Gastrocnemius medialis (tissue), 4 donors: ENCODE measurements around the gene ASF1B. TPM values are rescaled to one million over a fixed set of nuclear protein-coding genes. Genes with fewer than 3 reads are reported as not detected.

Experiments used
- ATAC-seq, 2 donors: fragments of 150-250 bp; one replicate each; pipeline ENCODE4 v1.9.1; 2016
- DNase-seq, 2 donors: peaks; one replicate each; pipeline ENCODE4 v3.0.0-alpha.2; 2019
- H3K27ac ChIP-seq, 4 donors: fragments of 200-600 bp; sonication (generic); 1 replicate in 1 of 4; 2 replicates in 3 of 4; pipeline ENCODE4 v1.5.1; 2016 to 2018; ENCODE audit warnings: mild to moderate bottlenecking in 2 of 4, moderate library complexity in 1 of 4
- H3K27me3 ChIP-seq, 3 donors: fragments of 200-600 bp; sonication (generic) in 2 of 3; 1 replicate in 1 of 3; 2 replicates in 2 of 3; pipeline versions ENCODE4 v1.5.1 to v1.6.0; 2016 to 2019; ENCODE audit warnings: mild to moderate bottlenecking in 1 of 3, moderate library complexity in 1 of 3
- H3K36me3 ChIP-seq, 2 donors: fragments of 200-600 bp; sonication (generic) in 1 of 2; one replicate each; pipeline ENCODE4 v1.5.1; 2017 to 2018
- H3K4me1 ChIP-seq, 2 donors: fragments of 200-600 bp; sonication (generic) in 1 of 2; one replicate each; pipeline ENCODE4 v1.5.1; 2016 to 2017; ENCODE audit warnings: mild to moderate bottlenecking in 2 of 2
- H3K4me3 ChIP-seq, 4 donors: fragments of 200-600 bp; sonication (generic) in 3 of 4; 1 replicate in 1 of 4; 2 replicates in 3 of 4; pipeline ENCODE4 v1.5.1; 2016 to 2019; ENCODE audit warnings: mild to moderate bottlenecking in 2 of 4
- H3K9me3 ChIP-seq, 3 donors: fragments of 200-600 bp; sonication (generic) in 2 of 3; 1 replicate in 1 of 3; 2 replicates in 2 of 3; pipeline ENCODE4 v1.5.1; 2016 to 2019
- POLR2A ChIP-seq, 2 donors: fragments of 450-650 bp; IDR thresholded peaks; one replicate each; pipeline ENCODE4 v1.6.1; 2017; ENCODE audit warnings: antibody characterized with exemption in 2 of 2, mild to moderate bottlenecking in 2 of 2, moderate library complexity in 2 of 2
- in situ Hi-C, 4 donors: fragments of 200-750 bp; cut with MboI; loops; one replicate each; pipeline versions ENCODE4 v1.15.0 to v1.8.0; 2017; ENCODE audit warnings: low sequenced_read_pairs in 4 of 4
- intact Hi-C: fragments of 100-400 bp; cut with DNase I; formaldehyde crosslinking; loops from one replicate; pipeline ENCODE4 v1.15.1; 2023; ENCODE audit warnings: low total_unique reads
- total RNA-seq, 4 donors: library from RNA; depleted of rRNA; stranded (reverse); fragments of >200 nt; gene quantifications; one replicate each; pipeline versions ENCODE4 v1.1.0 to v1.2.3, GENCODE V29; 2016
- TF ChIP-seq, protein P1 (sequence below), 5 experiments: fragments of 450-650 bp in 3 of 5; fragments of 200-600 bp in 2 of 5; sonication (generic) in 2 of 5; IDR thresholded peaks in 4 of 5; conservative IDR thresholded peaks in 1 of 5; 1 replicate in 4 of 5; 2 replicates in 1 of 5; pipeline ENCODE4 v1.5.1; 2016 to 2019; ENCODE audit warnings: antibody characterized with exemption in 5 of 5, mild to moderate bottlenecking in 3 of 5, moderate library complexity in 3 of 5

The ASF1B gene
- total RNA-seq, 4 donors from 2014 or later: 1.2 to 4.1 (median 1.5) TPM; not detected in 1

DNA sequence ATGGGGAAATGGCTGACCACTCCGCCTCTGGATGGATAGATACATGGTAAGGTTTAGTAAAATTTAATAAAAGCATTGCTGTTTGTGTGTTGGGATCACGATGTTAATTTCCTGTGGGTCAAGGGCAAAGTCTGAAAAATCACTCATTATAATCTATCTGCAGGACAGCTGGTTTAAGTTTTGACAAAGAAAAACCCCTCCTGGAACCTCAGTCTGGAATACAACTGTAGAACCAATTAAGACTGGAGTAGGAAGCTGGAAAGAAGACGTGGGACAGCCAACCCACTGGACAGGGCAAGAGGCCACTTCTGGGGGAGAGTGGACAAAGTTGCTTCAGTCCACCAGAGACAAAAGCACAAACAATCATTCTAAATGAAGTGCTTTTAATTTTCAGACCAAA lies 17.2 kb downstream of the ASF1B start:
- intact Hi-C loops: loop anchor here (2.0 to 5.0 kb wide), 3 partner anchors 112 to 444 kb away; partner anchors contain the start of gene RFX1
- TF ChIP-seq, protein P1, sequence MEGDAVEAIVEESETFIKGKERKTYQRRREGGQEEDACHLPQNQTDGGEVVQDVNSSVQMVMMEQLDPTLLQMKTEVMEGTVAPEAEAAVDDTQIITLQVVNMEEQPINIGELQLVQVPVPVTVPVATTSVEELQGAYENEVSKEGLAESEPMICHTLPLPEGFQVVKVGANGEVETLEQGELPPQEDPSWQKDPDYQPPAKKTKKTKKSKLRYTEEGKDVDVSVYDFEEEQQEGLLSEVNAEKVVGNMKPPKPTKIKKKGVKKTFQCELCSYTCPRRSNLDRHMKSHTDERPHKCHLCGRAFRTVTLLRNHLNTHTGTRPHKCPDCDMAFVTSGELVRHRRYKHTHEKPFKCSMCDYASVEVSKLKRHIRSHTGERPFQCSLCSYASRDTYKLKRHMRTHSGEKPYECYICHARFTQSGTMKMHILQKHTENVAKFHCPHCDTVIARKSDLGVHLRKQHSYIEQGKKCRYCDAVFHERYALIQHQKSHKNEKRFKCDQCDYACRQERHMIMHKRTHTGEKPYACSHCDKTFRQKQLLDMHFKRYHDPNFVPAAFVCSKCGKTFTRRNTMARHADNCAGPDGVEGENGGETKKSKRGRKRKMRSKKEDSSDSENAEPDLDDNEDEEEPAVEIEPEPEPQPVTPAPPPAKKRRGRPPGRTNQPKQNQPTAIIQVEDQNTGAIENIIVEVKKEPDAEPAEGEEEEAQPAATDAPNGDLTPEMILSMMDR (IDR thresholded peaks at IDR 0.05 in 4 of 5, conservative IDR thresholded peaks at IDR 0.05 in 1 of 5): no peak
- no peak for TF ChIP-seq POLR2A (IDR thresholded peaks at IDR 0.05)
- in situ Hi-C loops: loop anchor here in 1 of 4 donors (5.0 kb wide), 1 partner anchor 37 kb away; no protein-coding TSS in a partner anchor
- Histone ChIP-seq H3K36me3 (no peaks in the 10 kb centered on the region), H3K4me3 (peak overlapping the region; percentile 61 to 71 (median 64)), H3K9me3 (no peaks in the 10 kb centered on the region), H3K4me1 (peaks cover 45 to 46% of the 10 kb centered on the region in 2 donors), H3K27ac (peak overlapping the region; percentile 98 to 100 (median 99)), H3K27me3 (no peaks in the 10 kb centered on the region)
- DNase-seq: no peak
- no peak for ATAC-seq

DNA sequence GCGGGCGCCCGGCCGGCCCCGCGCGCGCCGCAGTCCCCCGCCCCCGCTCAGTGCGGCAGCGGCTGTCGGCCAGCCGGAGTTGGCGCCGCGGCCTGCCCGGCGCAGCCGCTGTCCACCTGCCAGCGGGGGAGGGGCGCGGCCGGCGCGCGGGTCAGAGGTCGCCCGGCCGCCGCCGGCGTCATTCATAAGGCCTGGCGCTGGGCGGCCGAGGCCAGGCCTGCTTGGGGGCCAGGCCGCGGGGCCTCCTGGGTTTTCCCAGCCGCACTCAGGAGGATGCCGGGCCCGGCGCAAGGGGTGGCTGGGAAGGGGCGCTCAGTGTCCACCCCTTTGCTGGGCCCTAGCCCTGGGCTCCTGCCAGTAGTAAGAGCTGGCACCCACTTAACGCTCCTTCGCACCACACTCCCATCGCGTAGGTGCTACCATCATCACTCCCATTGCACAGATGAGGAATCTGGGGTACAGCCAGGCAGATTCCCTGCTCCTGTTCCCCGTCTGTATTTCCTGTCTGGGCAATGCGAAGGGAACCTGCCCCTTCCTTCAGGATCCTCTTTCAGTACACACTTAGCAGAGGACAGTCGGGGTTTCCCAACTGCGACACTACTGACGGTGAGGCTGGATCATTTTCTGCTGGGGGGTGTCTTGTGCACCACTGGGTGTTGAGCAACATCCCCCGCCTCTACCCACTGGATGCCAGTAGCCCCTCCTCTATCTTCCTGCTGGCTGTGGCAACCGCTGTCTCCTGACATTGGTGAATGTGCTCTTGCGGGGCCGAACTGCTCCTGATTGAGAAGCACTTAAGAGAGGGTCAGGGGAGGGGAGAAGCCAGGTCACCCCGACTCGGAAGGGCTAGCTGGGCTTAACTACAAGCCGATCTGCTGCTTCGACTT lies 18.0 kb downstream of the ASF1B start:
- Histone ChIP-seq H3K4me3 (peak overlapping the region; percentile 61 to 71 (median 64)), H3K36me3 (no peaks in the 10 kb centered on the region), H3K9me3 (no peaks in the 10 kb centered on the region), H3K4me1 (peaks cover 53% of the 10 kb centered on the region in 2 donors), H3K27ac (peak overlapping the region; percentile 98 to 100 (median 99)), H3K27me3 (no peaks in the 10 kb centered on the region)
- TF ChIP-seq POLR2A (IDR thresholded peaks at IDR 0.05): peak; percentile 77 to 78
- TF ChIP-seq, protein P1 (IDR thresholded peaks at IDR 0.05 in 4 of 5, conservative IDR thresholded peaks at IDR 0.05 in 1 of 5): peak in 1 of 5 experiments; percentile 12
- ATAC-seq (peak; percentile 71 to 81), DNase-seq (peak; percentile 90 to 99)
- intact Hi-C loops: loop anchor here (1.0 to 5.0 kb wide), 6 partner anchors 10 to 444 kb away; partner anchors contain the start of genes ASF1B, DNAJB1 and RFX1
- in situ Hi-C loops: loop anchor here in 1 of 4 donors (5.0 kb wide), 1 partner anchor 36 kb away; no protein-coding TSS in a partner anchor

DNA sequence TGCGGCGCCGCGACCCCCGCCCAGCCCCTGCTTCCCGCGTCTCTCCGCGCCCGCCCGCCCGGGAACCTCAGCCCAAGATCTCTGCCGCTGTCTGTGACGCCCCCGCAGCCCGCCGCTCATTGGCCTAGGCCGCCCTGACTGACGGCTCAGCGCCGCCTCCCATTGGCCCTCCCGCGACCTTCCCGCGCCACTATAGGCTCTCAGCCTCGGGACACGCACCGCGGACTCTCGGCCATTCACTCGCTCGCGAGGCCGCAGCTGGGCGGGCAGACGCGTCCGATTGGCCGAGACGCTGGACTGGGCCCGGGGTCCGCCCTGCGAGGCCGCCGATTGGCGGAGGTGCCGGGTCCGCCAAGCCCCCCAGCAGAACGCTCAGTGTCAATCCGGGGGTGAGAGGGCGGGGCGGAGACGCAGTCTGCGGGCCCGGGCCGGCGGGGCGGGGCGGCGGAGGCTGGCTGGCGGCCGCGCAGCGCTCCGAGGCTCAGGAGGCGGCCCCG lies 18.7 kb downstream of the ASF1B start, which contains the start of gene PRKACA:
Gene PRKACA (minus strand): TSS at position 95 of the 497 bp plus-strand sequence. CDS start 215 bp downstream, outside the sequence.
- in situ Hi-C loops (loop anchor here in 1 of 4 donors (5.0 kb wide), 1 partner anchor 35 kb away; no protein-coding TSS in a partner anchor), intact Hi-C loops (loop anchor here (1.0 to 5.0 kb wide), 6 partner anchors 11 to 445 kb away; partner anchors contain the start of genes ASF1B, DNAJB1 and RFX1)
- H3K4me3 ChIP-seq: peak within 1 kb of the TSS; percentile 83 to 99 (median 95)

More for the DNA sequence above, 18.7 kb downstream of the ASF1B start, which contains the start of gene PRKACA:
- H3K4me1 ChIP-seq: peaks cover 60% of the 10 kb centered on the region in 2 donors
- H3K9me3 ChIP-seq: no peaks in the 10 kb centered on the region
- H3K36me3 ChIP-seq: no peaks in the 10 kb centered on the region
- DNase-seq: peak; percentile 99
- H3K27me3 ChIP-seq: no peaks in the 10 kb centered on the region
- H3K27ac ChIP-seq: peak within 1 kb of the TSS; percentile 99 to 100 (median 99)
- peak; percentile 59 to 73 for ATAC-seq
- TF ChIP-seq, protein P1 (IDR thresholded peaks at IDR 0.05 in 4 of 5, conservative IDR thresholded peaks at IDR 0.05 in 1 of 5): no peak
- peak; percentile 76 to 87 for TF ChIP-seq POLR2A (IDR thresholded peaks at IDR 0.05)
